Esophagus squamous epithelium (tissue), 4 donors: ENCODE results near the gene PAX3.

Source experiments
- POLR2A ChIP-seq, 4 donors: fragments of 450-650 bp; IDR thresholded peaks; one replicate each; pipeline ENCODE4 v1.6.1; 2017; ENCODE audit warnings: antibody characterized with exemption in 4 of 4, mild to moderate bottlenecking in 4 of 4, moderate library complexity in 3 of 4
- TF ChIP-seq, protein P1 (sequence below), 6 experiments: fragments of 450-650 bp in 4 of 6; fragments of 200-600 bp in 2 of 6; sonication (generic) in 2 of 6; IDR thresholded peaks; one replicate each; pipeline ENCODE4 v1.5.1; 2016 to 2019; ENCODE audit warnings: antibody characterized with exemption in 6 of 6, mild to moderate bottlenecking in 4 of 6, moderate library complexity in 4 of 6

DNA sequence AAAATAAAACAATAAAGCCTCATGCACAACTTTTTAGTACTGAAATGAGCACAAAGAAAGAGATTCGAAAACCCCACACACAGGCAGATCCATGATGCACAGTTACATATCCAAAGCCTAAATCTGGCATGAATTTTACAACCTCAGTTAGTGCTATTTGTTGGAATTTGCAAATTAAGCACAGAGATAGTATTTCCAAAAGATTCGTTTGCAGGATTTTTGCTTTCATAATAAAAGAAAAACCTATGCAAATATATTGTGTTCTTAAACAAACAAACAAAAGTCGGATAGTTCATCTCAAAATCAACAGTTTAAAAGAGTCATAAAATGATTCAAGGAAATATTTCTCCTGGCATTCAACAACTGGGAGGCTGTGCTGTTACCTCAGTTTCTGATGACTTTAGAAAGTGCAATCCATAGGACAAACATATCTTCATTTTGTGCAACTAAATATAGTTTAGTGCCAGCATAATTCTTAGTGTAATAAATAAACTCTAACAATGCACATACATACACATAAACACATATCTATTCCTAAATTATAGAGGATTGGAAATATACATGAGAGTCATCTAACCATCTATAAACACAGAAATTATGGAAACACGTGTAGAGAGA is 10.8 kb downstream of the PAX3 start:
- TF ChIP-seq, protein P1, sequence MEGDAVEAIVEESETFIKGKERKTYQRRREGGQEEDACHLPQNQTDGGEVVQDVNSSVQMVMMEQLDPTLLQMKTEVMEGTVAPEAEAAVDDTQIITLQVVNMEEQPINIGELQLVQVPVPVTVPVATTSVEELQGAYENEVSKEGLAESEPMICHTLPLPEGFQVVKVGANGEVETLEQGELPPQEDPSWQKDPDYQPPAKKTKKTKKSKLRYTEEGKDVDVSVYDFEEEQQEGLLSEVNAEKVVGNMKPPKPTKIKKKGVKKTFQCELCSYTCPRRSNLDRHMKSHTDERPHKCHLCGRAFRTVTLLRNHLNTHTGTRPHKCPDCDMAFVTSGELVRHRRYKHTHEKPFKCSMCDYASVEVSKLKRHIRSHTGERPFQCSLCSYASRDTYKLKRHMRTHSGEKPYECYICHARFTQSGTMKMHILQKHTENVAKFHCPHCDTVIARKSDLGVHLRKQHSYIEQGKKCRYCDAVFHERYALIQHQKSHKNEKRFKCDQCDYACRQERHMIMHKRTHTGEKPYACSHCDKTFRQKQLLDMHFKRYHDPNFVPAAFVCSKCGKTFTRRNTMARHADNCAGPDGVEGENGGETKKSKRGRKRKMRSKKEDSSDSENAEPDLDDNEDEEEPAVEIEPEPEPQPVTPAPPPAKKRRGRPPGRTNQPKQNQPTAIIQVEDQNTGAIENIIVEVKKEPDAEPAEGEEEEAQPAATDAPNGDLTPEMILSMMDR (IDR thresholded peaks at IDR 0.05) = no peak
- TF ChIP-seq POLR2A (IDR thresholded peaks at IDR 0.05) = no peak
